ENCODE measurements around the gene ADGRL2. TPM values are rescaled to one million over a fixed set of nuclear protein-coding genes. Genes with fewer than 3 reads are reported as not detected.

ADGRL2 gene
- total and polyA plus RNA-seq, 7 donors: 5.0 to 13.2 (median 7.2) TPM

- no peak overlapping the region for H3K4me3 ChIP-seq
- intact Hi-C loops (cut with DNase I): no loop called here
- DNase-seq (no peak), ATAC-seq (no peak)
- no peaks in the 10 kb centered on the region for H3K36me3 ChIP-seq (ENCODE audit: insufficient read depth in 1 of 2, low read depth in 1 of 2)
- H3K27ac ChIP-seq: no peak overlapping the region
- 89 to 92% (median 91%) methylated on average over 4 of the region's 4 CpGs for WGBS, 3 donors
- no peaks in the 10 kb centered on the region for H3K9me3 ChIP-seq
- H3K4me1 ChIP-seq: no peaks in the 10 kb centered on the region
- H3K27me3 ChIP-seq (ENCODE audit: insufficient read depth in 3 of 3, low read length in 2 of 3): no peaks in the 10 kb centered on the region
- TF ChIP-seq CTCF (IDR thresholded peaks at IDR 0.05): no peak
These were observed 88.4 kb downstream of the ADGRL2 start for GRCh38 chr1:81889166-81889565.

- no peaks in the 10 kb centered on the region for H3K27me3 ChIP-seq (ENCODE audit: insufficient read depth in 3 of 3, low read length in 2 of 3)
- no peak for DNase-seq
- intact Hi-C loops (cut with DNase I): no loop called here
- H3K9me3 ChIP-seq: no peaks in the 10 kb centered on the region
- no peaks in the 10 kb centered on the region for H3K36me3 ChIP-seq (ENCODE audit: insufficient read depth in 1 of 2, low read depth in 1 of 2)
- no peak for TF ChIP-seq CTCF (IDR thresholded peaks at IDR 0.05)
- H3K4me3 ChIP-seq: no peak overlapping the region
- H3K4me1 ChIP-seq: no peaks in the 10 kb centered on the region
- ATAC-seq: no peak
- WGBS, 3 donors: 85 to 95% (median 86%) methylated on average over 2 of the region's 2 CpGs
- H3K27ac ChIP-seq: no peak overlapping the region
These were observed 94.1 kb downstream of the ADGRL2 start for GRCh38 chr1:81894867-81895266.

DNA sequence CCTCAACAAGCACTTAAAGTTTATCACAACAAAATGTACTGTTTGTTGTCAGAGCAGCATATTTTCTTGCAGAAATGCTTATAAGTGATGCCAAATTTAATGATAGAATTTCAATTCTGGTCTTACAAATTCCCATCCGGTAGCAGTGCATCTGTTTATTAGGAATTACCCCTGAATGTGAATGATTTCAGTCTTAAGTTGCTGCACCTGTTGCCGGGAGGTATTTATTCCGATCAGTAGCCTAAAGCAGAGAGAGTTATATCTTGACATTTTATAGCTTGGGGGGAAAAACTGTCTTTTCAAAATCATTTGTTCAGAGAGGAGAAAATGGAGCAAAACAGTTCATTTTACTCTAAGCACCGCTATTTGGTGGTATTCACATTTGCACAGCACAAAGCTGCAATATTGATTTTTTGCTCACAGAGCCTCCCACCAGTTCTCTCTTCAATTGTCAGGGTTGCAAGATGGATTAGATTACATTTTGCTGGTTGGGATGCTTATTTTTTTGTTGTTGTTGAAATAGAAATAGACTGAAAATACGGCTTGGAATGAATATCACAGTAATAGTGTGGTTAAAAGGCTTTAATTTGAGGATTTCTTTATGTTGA is 98.6 kb downstream of the ADGRL2 start:
- Histone ChIP-seq H3K27me3 (ENCODE audit: insufficient read depth in 3 of 3, low read length in 2 of 3) (no peaks in the 10 kb centered on the region), H3K4me3 (no peak overlapping the region), H3K27ac (no peak overlapping the region), H3K9me3 (no peaks in the 10 kb centered on the region), H3K36me3 (ENCODE audit: insufficient read depth in 1 of 2, low read depth in 1 of 2) (no peaks in the 10 kb centered on the region), H3K4me1 (no peaks in the 10 kb centered on the region)
- 65 to 76% (median 69%) methylated on average over 5 of the region's 5 CpGs for WGBS, 3 donors
- intact Hi-C loops (cut with DNase I): no loop called here
- DNase-seq (no peak), ATAC-seq (no peak)
- no peak for TF ChIP-seq CTCF (IDR thresholded peaks at IDR 0.05)

DNA sequence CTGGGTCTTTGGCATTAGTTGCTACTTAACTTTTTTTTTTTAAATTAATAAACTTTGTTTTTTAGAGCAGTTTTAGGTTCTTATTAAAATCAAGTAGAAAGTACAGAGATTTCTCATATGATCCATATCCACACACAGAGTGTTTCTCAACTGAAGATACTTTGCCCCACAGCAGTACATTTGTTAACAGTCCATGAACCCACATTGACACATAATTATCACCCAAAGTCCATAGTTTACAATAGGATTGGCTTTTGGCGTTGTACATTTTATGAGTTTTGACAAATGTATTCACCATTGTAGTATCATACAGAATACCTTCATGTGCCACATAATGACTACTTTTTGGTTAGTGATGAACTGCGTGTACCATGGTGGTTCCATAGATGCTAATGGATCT is 106.8 kb downstream of the ADGRL2 start:
- DNase-seq (no peak), ATAC-seq (no peak)
- H3K27ac ChIP-seq: no peak overlapping the region
- intact Hi-C loops (cut with DNase I): no loop called here
- no peak overlapping the region for H3K4me3 ChIP-seq
- H3K36me3 ChIP-seq (ENCODE audit: insufficient read depth in 1 of 2, low read depth in 1 of 2): no peaks in the 10 kb centered on the region
- WGBS, 3 donors: 97% methylated on average over 2 of the region's 2 CpGs
- no peak for TF ChIP-seq CTCF (IDR thresholded peaks at IDR 0.05)
- H3K4me1 ChIP-seq: no peaks in the 10 kb centered on the region
- H3K9me3 ChIP-seq: no peaks in the 10 kb centered on the region
- no peaks in the 10 kb centered on the region for H3K27me3 ChIP-seq (ENCODE audit: insufficient read depth in 3 of 3, low read length in 2 of 3)

DNA sequence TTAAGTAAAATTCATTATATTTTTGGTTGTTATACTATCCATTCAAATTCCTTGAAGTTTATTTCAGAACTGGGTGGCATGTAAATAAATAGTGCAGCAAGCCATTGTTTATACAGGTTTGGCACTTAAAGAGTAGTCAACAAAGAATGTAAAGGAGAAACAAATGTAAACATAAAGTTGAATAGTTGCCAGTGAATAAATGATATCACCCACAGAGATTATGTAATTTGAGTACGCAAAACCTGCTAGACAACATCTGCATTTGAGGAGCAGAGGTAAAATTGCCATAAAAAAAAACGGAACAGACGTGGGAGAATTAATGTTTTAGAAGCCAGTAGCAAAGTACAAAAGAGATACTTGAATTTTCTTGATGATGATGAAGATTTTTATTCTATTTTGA is 111.6 kb downstream of the ADGRL2 start:
- TF ChIP-seq CTCF (IDR thresholded peaks at IDR 0.05): no peak
- H3K9me3 ChIP-seq: no peaks in the 10 kb centered on the region

More for the DNA sequence above, 111.6 kb downstream of the ADGRL2 start:
- ATAC-seq (no peak), DNase-seq (no peak)
- H3K4me3 ChIP-seq: no peak overlapping the region
- no peaks in the 10 kb centered on the region for H3K4me1 ChIP-seq
- H3K27me3 ChIP-seq (ENCODE audit: insufficient read depth in 3 of 3, low read length in 2 of 3): no peaks in the 10 kb centered on the region
- no peaks in the 10 kb centered on the region for H3K36me3 ChIP-seq (ENCODE audit: insufficient read depth in 1 of 2, low read depth in 1 of 2)
- 72 to 88% (median 85%) methylated on average over 3 of the region's 3 CpGs for WGBS, 3 donors
- intact Hi-C loops (cut with DNase I): no loop called here
- no peak overlapping the region for H3K27ac ChIP-seq
